Sigmoid colon (tissue), 3 donors: ENCODE results near the gene SPEN.

Source experiments
- POLR2A ChIP-seq, 2 donors: fragments of 450-650 bp; IDR thresholded peaks; one replicate each; pipeline ENCODE4 v1.6.1; 2016; ENCODE audit warnings: antibody characterized with exemption in 2 of 2, mild to moderate bottlenecking in 2 of 2, moderate library complexity in 2 of 2
- TF ChIP-seq, protein P1 (sequence below), 4 experiments: fragments of 450-650 bp in 3 of 4; fragments of 200-600 bp in 1 of 4; IDR thresholded peaks; one replicate each; pipeline ENCODE4 v1.5.1; 2016 to 2019; ENCODE audit warnings: antibody characterized with exemption in 4 of 4, mild to moderate bottlenecking in 3 of 4, moderate library complexity in 2 of 4

DNA sequence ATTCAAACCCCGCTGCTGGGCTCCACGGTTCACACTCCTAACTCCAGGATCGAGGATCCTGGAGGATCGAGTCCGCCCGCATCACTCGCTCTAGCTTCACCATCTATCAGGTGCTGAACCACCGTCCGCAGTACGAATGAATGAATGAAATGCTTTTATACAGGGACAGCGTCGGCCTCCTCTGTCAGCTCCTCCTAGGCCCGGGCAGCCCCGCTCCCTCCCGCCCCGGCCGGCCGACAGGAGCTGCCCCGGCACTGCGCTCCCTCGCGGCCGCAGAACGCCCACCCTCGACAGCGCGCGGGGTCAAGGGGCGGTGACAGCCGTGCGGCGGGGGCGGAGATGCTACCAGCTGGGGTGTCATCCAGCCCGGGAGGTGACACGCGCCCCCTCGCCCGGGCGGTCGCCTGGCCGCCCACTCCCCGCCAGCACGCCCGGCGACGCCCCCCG lies 127.9 kb downstream of the SPEN start:
- TF ChIP-seq, protein P1, sequence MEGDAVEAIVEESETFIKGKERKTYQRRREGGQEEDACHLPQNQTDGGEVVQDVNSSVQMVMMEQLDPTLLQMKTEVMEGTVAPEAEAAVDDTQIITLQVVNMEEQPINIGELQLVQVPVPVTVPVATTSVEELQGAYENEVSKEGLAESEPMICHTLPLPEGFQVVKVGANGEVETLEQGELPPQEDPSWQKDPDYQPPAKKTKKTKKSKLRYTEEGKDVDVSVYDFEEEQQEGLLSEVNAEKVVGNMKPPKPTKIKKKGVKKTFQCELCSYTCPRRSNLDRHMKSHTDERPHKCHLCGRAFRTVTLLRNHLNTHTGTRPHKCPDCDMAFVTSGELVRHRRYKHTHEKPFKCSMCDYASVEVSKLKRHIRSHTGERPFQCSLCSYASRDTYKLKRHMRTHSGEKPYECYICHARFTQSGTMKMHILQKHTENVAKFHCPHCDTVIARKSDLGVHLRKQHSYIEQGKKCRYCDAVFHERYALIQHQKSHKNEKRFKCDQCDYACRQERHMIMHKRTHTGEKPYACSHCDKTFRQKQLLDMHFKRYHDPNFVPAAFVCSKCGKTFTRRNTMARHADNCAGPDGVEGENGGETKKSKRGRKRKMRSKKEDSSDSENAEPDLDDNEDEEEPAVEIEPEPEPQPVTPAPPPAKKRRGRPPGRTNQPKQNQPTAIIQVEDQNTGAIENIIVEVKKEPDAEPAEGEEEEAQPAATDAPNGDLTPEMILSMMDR (IDR thresholded peaks at IDR 0.05), result no peak
- TF ChIP-seq POLR2A (IDR thresholded peaks at IDR 0.05), result no peak
